Erythroblast (primary cell): ENCODE measurements around the gene COG1.

Experiments used
- GATA1 ChIP-seq: IDR thresholded peaks from 2 replicates; pipeline ENCODE4 v1.6.1; 2011; ENCODE audit warnings: low read depth, mild to moderate bottlenecking, control low read depth, low read length, moderate library complexity
- POLR2A ChIP-seq: IDR thresholded peaks from 2 replicates; pipeline ENCODE4 v1.6.1; 2011; ENCODE audit warnings: mild to moderate bottlenecking, low read length

DNA sequence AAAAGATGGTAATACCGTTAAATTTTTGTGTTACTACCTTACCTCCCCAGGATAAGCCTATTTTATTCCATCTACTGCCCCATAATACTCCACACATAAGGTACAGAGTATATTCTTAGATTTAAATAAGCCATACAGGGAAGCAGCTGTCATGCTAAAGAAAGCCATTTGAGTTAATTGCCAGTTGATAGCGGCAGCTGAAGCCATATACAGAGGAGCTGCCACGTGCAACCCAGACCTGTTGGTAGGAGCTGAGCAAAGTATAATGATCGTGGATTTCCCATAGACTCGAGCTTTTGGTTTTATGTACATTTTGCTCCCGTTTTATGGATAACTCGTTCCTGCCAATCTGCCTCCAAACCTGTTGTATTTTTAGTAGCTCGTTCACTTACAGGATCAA is 56.8 kb downstream of the COG1 start:
- TF ChIP-seq POLR2A: no peak
- TF ChIP-seq GATA1: no peak
